GM13976 (cell line): ENCODE results near the gene JMJD7.

Experiments used
- DNase-seq: peaks from one replicate; pipeline ENCODE4 v3.0.0; 2012; ENCODE audit warnings: low spot score
- in situ Hi-C: fragments of 300-500 bp; cut with MboI; formaldehyde crosslinking; loops from one replicate; pipeline ENCODE4 v1.12.0; 2022; ENCODE audit warnings: low sequenced_read_pairs, mixed read lengths, inconsistent platforms; ENCODE audit not compliant: unreplicated experiment
- TF ChIP-seq, protein P1 (sequence below): IDR thresholded peaks from 2 replicates; pipeline ENCODE4 v1.5.1; 2012; ENCODE audit warnings: borderline replicate concordance, mild to moderate bottlenecking; ENCODE audit not compliant: insufficient read depth; ENCODE audit errors: extremely low read depth, missing control alignments, control extremely low read depth

The JMJD7 gene

GRCh38 chr15:41805711-41806110 is 22.2 kb upstream of the JMJD7 start:
- TF ChIP-seq, protein P1, sequence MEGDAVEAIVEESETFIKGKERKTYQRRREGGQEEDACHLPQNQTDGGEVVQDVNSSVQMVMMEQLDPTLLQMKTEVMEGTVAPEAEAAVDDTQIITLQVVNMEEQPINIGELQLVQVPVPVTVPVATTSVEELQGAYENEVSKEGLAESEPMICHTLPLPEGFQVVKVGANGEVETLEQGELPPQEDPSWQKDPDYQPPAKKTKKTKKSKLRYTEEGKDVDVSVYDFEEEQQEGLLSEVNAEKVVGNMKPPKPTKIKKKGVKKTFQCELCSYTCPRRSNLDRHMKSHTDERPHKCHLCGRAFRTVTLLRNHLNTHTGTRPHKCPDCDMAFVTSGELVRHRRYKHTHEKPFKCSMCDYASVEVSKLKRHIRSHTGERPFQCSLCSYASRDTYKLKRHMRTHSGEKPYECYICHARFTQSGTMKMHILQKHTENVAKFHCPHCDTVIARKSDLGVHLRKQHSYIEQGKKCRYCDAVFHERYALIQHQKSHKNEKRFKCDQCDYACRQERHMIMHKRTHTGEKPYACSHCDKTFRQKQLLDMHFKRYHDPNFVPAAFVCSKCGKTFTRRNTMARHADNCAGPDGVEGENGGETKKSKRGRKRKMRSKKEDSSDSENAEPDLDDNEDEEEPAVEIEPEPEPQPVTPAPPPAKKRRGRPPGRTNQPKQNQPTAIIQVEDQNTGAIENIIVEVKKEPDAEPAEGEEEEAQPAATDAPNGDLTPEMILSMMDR = no peak
- in situ Hi-C loops = loop anchor here (5.0 kb wide), 1 partner anchor 33 kb away; the partner anchor contains the start of gene MAPKBP1

GRCh38 chr15:41806291-41807181 is 21.4 kb upstream of the JMJD7 start:
- in situ Hi-C loops = loop anchor here (5.0 kb wide), 1 partner anchor 34 kb away; the partner anchor contains the start of gene MAPKBP1
- TF ChIP-seq, protein P1 = no peak
- no peak for DNase-seq

More at GRCh38 chr15:41805711-41806110, 22.2 kb upstream of the JMJD7 start:
- DNase-seq = no peak

GRCh38 chr15:41809121-41809520 is 18.8 kb upstream of the JMJD7 start:
- no peak for DNase-seq
- TF ChIP-seq, protein P1 = no peak
- in situ Hi-C loops = loop anchor here (5.0 kb wide), 1 partner anchor 37 kb away; the partner anchor contains the start of gene MAPKBP1

DNA sequence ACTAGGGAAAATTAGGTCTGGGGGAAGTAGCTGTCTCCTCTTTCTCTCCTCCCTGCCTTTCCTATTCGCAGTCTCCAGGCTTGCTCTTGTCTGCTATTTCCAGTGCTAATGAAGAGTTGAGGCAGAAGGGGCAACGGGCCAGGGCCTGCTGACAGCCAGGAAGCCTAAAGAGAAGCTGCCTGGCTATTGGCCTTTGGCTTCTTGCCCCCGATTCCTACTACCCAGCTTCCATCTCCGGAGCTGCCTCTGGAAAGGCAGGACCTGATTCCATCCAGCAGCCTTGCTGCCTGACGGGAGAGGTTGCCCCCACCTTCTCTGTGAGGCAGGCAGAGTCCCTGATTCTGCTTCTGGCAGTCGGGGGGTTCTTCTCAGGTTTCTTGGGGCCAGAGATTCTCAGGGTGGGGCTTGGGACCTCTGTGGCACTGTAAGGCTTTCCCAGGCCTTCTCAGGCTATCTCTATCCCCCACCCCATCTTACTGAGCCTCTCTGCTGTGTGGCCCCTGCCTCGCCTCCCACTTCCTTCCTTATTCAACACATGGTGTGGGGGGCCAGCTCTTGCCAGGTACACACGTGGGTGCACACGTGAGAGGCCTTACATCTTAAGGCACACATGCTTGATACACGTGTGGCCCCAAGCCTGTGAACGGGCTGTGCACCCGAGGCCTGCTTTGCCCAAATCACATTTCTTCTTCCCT is 18.2 kb upstream of the JMJD7 start:
- in situ Hi-C loops = loop anchor here (5.0 kb wide), 1 partner anchor 37 kb away; the partner anchor contains the start of gene MAPKBP1
- DNase-seq = no peak
- TF ChIP-seq, protein P1 = no peak

DNA sequence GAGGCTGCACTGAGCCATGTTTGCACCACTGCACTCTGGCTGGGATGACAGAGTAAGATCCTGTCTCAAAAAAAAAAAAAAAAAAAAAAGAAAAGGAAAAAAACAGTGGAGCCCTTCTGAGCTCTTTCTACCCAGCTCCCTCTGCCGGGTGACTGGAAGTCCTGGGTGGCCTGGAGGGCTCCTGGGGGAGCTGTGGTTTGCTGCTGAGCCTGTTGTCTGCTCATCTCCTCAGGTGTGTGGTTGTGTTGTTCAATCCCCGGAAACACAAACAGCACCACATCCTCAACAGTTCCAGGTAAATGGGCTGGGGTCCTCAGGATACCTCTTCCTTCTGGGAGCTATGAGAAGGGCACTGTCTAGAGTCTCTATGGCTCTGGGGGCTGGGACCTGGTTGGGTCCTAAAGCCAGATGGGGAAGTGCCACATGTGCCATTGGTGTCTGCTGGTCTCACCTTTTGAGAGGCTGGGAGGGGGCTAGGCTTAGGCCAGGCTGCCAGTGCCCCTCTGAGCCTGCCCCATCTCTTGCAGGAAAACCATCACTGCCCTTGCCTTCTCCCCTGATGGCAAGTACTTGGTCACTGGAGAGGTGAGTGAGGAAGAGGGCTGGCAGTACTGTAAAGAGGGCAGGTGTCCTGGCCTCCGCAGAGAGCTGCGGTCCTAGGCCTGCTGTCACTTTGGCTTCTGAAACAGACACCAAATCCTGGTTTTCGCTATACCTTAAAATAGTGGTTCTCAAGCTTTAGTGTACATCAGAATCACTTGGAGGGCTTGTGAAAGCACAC is 17.1 kb upstream of the JMJD7 start:
- in situ Hi-C loops = no loop called here
- TF ChIP-seq, protein P1 = no peak
- DNase-seq = no peak
